BE2C (cell line): ENCODE results near the gene TFCP2.

Experiments
- DNase-seq: peaks from one replicate; pipeline ENCODE4 v3.0.0-alpha.2; 2020
- H3K27me3 ChIP-seq: fragments of 250-450 bp; sonication (Bioruptor Pico); 2 replicates; pipeline ENCODE4 v1.5.1; 2020; ENCODE audit warnings: mild to moderate bottlenecking
- H3K36me3 ChIP-seq: fragments of 250-450 bp; sonication (Bioruptor Pico); 2 replicates; pipeline ENCODE4 v1.5.1; 2020; ENCODE audit warnings: mild to moderate bottlenecking
- H3K4me1 ChIP-seq: fragments of 250-450 bp; sonication (Bioruptor Pico); 2 replicates; pipeline ENCODE4 v1.5.1; 2020
- H3K4me3 ChIP-seq: 2 replicates; pipeline ENCODE4 v1.5.1; 2011; ENCODE audit warnings: low read depth, low read length
- H3K9me3 ChIP-seq: fragments of 250-450 bp; sonication (Bioruptor Pico); 2 replicates; pipeline ENCODE4 v1.5.1; 2020
- CTCF ChIP-seq: IDR thresholded peaks from 2 replicates; pipeline ENCODE4 v1.5.1; 2012; ENCODE audit warnings: mild to moderate bottlenecking, low read depth, low read length

TFCP2 gene

GRCh38 chr12:51056242-51056641 is 116.7 kb downstream of the TFCP2 start:
- Histone ChIP-seq H3K27me3 (no peaks in the 10 kb centered on the region), H3K36me3 (peaks cover 73% of the 10 kb centered on the region), H3K9me3 (no peaks in the 10 kb centered on the region), H3K4me1 (no peaks in the 10 kb centered on the region), H3K4me3 (no peak overlapping the region)
- no peak for TF ChIP-seq CTCF
- no peak for DNase-seq

GRCh38 chr12:51055060-51055459 is 117.9 kb downstream of the TFCP2 start:
- no peaks in the 10 kb centered on the region for H3K9me3 ChIP-seq
- H3K4me1 ChIP-seq, result no peaks in the 10 kb centered on the region
- no peak overlapping the region for H3K4me3 ChIP-seq
- DNase-seq, result no peak
- H3K36me3 ChIP-seq, result peaks cover 67% of the 10 kb centered on the region
- no peak for TF ChIP-seq CTCF
- no peaks in the 10 kb centered on the region for H3K27me3 ChIP-seq

- Histone ChIP-seq H3K9me3 (no peaks in the 10 kb centered on the region), H3K4me1 (no peaks in the 10 kb centered on the region), H3K4me3 (no peak overlapping the region), H3K36me3 (peaks cover 34% of the 10 kb centered on the region), H3K27me3 (no peaks in the 10 kb centered on the region)
- no peak for TF ChIP-seq CTCF
- DNase-seq, result no peak
Observed at GRCh38 chr12:51051787-51052186, 121.1 kb downstream of the TFCP2 start.

GRCh38 chr12:51049525-51049924 is 123.4 kb downstream of the TFCP2 start:
- no peak for TF ChIP-seq CTCF
- peak overlapping the region; percentile 83 for H3K4me3 ChIP-seq
- no peaks in the 10 kb centered on the region for H3K27me3 ChIP-seq
- no peak for DNase-seq
- H3K36me3 ChIP-seq, result peaks cover 20% of the 10 kb centered on the region
- no peaks in the 10 kb centered on the region for H3K9me3 ChIP-seq
- no peaks in the 10 kb centered on the region for H3K4me1 ChIP-seq

- H3K4me3 ChIP-seq, result peak overlapping the region; percentile 83
- H3K4me1 ChIP-seq, result no peaks in the 10 kb centered on the region
- no peak for TF ChIP-seq CTCF
- no peaks in the 10 kb centered on the region for H3K27me3 ChIP-seq
- peaks cover 13% of the 10 kb centered on the region for H3K36me3 ChIP-seq
- no peaks in the 10 kb centered on the region for H3K9me3 ChIP-seq
- DNase-seq, result no peak
Observed at GRCh38 chr12:51048661-51049251, 124.2 kb downstream of the TFCP2 start.

- no peaks in the 10 kb centered on the region for H3K9me3 ChIP-seq
- no peaks in the 10 kb centered on the region for H3K4me1 ChIP-seq
- peaks cover 5% of the 10 kb centered on the region for H3K36me3 ChIP-seq
- no peaks in the 10 kb centered on the region for H3K27me3 ChIP-seq
- peak; percentile 86 for TF ChIP-seq CTCF
- H3K4me3 ChIP-seq, result peak within 1 kb of the TSS; percentile 83
- DNase-seq, result peak; percentile 94
Observed at GRCh38 chr12:51047655-51048540, 125.0 kb downstream of the TFCP2 start, which contains the start of gene LETMD1. Gene LETMD1, plus strand, starts transcription at chr12:51048327. Its CDS starts 30 bp downstream, at chr12:51048357.
